HL-60 (cell line): ENCODE results near the gene ZNF318.

Experiments used
- DNase-seq, 2 experiments: peaks; one replicate each; pipeline ENCODE4 v3.0.0-alpha.2; 2010 to 2020; ENCODE audit warnings: low read depth in 1 of 2, low spot score in 1 of 2
- H3K27ac ChIP-seq: fragments of 250-450 bp; sonication (Bioruptor Pico); replicated peaks from 2 replicates; pipeline ENCODE4 v1.5.1; 2020; ENCODE audit warnings: mild to moderate bottlenecking, moderate library complexity
- H3K27me3 ChIP-seq: fragments of 250-450 bp; sonication (Bioruptor Pico); 2 replicates; pipeline ENCODE4 v1.5.1; 2021; ENCODE audit warnings: mild to moderate bottlenecking, moderate library complexity; ENCODE audit not compliant: insufficient read depth, poor library complexity, severe bottlenecking
- H3K4me3 ChIP-seq: replicated peaks from 2 replicates; pipeline ENCODE4 v1.5.1; 2011; ENCODE audit warnings: mild to moderate bottlenecking, control low read depth, low read length; ENCODE audit not compliant: insufficient read depth
- GABPA ChIP-seq: IDR thresholded peaks from 2 replicates; pipeline ENCODE4 v1.6.1; 2012; ENCODE audit warnings: low read depth
- POLR2AphosphoS5 ChIP-seq: IDR thresholded peaks from 2 replicates; pipeline ENCODE4 v1.6.1; 2012; ENCODE audit warnings: low read depth
- SPI1 ChIP-seq: IDR thresholded peaks from 2 replicates; pipeline ENCODE4 v1.6.1; 2012; ENCODE audit warnings: low read depth, mild to moderate bottlenecking, borderline replicate concordance
- TF ChIP-seq, protein P1 (sequence below): IDR thresholded peaks from 2 replicates; pipeline ENCODE4 v1.6.1; 2012; ENCODE audit warnings: low read depth; ENCODE audit not compliant: insufficient replicate concordance
- TF ChIP-seq, protein P2 (sequence below): IDR thresholded peaks from one replicate; pipeline ENCODE4 v1.5.1; 2011; ENCODE audit warnings: low read length, control low read depth, inconsistent platforms; ENCODE audit not compliant: insufficient read depth

ZNF318 gene

DNA sequence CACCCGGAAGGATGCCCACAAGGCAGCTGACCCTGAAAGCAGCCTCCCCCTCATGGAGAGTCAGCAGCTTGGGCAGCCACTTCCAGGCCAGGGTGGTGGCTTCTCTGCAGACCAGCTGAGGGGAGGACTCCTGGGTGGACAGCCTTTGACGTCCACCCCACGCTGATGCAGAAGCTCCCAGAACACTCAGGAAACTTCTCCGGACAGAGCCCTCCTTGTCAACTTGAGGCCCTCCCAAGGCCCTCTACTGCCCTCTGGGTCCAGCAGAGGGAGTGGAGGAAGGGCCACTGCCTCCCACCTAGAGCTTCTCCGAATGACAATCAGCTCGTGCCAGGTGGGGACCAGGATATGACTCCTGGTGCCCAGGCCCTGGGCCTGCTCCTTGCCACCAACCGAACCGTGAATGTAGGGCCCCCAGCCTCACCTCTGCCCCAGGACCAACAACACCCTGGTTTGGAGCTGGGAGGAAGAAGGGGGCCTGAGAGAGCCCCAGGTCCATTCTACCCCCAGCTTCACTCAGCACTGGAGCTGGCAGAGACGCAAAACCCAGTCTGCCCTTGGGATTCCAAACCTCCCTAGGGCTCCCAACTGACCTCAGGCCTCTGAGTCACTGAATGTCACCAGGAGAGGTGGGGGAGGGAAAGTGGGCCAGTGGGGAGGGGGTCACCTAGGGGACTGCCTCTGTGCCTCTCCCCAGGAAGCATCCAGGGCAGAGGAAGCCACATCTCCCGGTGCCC, 82.3 kb downstream of the ZNF318 start:
- Histone ChIP-seq H3K27ac (no peak overlapping the region), H3K4me3 (no peak overlapping the region), H3K27me3 (peaks cover 28% of the 10 kb centered on the region)
- TF ChIP-seq, protein P1, sequence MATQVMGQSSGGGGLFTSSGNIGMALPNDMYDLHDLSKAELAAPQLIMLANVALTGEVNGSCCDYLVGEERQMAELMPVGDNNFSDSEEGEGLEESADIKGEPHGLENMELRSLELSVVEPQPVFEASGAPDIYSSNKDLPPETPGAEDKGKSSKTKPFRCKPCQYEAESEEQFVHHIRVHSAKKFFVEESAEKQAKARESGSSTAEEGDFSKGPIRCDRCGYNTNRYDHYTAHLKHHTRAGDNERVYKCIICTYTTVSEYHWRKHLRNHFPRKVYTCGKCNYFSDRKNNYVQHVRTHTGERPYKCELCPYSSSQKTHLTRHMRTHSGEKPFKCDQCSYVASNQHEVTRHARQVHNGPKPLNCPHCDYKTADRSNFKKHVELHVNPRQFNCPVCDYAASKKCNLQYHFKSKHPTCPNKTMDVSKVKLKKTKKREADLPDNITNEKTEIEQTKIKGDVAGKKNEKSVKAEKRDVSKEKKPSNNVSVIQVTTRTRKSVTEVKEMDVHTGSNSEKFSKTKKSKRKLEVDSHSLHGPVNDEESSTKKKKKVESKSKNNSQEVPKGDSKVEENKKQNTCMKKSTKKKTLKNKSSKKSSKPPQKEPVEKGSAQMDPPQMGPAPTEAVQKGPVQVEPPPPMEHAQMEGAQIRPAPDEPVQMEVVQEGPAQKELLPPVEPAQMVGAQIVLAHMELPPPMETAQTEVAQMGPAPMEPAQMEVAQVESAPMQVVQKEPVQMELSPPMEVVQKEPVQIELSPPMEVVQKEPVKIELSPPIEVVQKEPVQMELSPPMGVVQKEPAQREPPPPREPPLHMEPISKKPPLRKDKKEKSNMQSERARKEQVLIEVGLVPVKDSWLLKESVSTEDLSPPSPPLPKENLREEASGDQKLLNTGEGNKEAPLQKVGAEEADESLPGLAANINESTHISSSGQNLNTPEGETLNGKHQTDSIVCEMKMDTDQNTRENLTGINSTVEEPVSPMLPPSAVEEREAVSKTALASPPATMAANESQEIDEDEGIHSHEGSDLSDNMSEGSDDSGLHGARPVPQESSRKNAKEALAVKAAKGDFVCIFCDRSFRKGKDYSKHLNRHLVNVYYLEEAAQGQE: no peak
- TF ChIP-seq GABPA (no peak), SPI1 (no peak), POLR2AphosphoS5 (no peak)
- TF ChIP-seq, protein P2, sequence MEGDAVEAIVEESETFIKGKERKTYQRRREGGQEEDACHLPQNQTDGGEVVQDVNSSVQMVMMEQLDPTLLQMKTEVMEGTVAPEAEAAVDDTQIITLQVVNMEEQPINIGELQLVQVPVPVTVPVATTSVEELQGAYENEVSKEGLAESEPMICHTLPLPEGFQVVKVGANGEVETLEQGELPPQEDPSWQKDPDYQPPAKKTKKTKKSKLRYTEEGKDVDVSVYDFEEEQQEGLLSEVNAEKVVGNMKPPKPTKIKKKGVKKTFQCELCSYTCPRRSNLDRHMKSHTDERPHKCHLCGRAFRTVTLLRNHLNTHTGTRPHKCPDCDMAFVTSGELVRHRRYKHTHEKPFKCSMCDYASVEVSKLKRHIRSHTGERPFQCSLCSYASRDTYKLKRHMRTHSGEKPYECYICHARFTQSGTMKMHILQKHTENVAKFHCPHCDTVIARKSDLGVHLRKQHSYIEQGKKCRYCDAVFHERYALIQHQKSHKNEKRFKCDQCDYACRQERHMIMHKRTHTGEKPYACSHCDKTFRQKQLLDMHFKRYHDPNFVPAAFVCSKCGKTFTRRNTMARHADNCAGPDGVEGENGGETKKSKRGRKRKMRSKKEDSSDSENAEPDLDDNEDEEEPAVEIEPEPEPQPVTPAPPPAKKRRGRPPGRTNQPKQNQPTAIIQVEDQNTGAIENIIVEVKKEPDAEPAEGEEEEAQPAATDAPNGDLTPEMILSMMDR: no peak
- DNase-seq: no peak

GRCh38 chr6:43286456-43286979, 82.9 kb downstream of the ZNF318 start:
- Histone ChIP-seq H3K27ac (no peak overlapping the region), H3K4me3 (no peak overlapping the region), H3K27me3 (peaks cover 28% of the 10 kb centered on the region)
- TF ChIP-seq, protein P1: no peak
- TF ChIP-seq SPI1 (no peak), POLR2AphosphoS5 (no peak), GABPA (no peak)
- TF ChIP-seq, protein P2: no peak
- DNase-seq: no peak
